Measurements from ENCODE around the gene TRPC3.

TRPC3 gene

DNA sequence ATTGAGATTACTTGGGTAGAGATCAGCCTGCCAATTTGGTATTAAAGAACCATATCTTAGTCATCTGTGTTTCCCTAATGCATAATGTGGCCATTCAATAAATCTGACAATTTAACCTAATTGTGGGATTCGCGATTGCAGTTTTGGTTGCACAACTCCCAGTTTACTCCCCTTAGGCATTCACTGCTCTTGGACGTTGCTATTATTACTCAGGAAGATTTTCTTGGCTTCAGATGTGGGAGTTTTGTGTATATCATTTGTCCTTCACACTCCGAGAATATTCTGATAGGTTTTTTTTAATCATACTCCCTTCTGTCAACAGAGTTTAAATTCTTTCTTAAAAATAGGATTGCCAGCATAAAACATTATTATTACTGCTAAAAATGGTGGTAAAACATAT lies 22.0 kb upstream of the TRPC3 start:
- no peak overlapping the region for H3K27ac ChIP-seq
- TF ChIP-seq, protein P1, sequence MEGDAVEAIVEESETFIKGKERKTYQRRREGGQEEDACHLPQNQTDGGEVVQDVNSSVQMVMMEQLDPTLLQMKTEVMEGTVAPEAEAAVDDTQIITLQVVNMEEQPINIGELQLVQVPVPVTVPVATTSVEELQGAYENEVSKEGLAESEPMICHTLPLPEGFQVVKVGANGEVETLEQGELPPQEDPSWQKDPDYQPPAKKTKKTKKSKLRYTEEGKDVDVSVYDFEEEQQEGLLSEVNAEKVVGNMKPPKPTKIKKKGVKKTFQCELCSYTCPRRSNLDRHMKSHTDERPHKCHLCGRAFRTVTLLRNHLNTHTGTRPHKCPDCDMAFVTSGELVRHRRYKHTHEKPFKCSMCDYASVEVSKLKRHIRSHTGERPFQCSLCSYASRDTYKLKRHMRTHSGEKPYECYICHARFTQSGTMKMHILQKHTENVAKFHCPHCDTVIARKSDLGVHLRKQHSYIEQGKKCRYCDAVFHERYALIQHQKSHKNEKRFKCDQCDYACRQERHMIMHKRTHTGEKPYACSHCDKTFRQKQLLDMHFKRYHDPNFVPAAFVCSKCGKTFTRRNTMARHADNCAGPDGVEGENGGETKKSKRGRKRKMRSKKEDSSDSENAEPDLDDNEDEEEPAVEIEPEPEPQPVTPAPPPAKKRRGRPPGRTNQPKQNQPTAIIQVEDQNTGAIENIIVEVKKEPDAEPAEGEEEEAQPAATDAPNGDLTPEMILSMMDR (conservative IDR thresholded peaks at IDR 0.05; ENCODE audit: low read depth) = no peak
- no peak for DNase-seq (ENCODE audit: low spot score)
- ChIA-PET CTCF (no interaction called here), POLR2A (ENCODE audit: low non-redundant PET) (no interaction called here)

DNA sequence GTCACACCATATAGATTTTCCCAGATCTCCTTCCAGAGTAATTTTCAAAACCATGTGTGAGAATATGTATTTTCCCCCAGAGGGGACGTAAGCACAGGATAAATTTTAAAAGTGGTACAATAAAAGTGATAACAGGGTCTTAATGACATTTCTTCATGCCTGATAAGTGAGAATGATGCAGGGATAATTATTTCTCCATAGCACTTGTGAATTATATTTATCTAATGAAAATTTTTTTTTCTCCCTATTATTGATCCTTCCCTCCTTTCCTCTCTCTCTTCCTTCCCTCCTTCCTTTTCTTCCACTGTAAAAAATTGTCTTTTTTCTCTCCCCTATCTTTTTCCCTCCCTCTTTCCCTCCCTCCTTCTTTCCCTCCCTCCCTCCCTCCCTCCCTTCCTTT lies 17.0 kb upstream of the TRPC3 start:
- CTCF ChIA-PET = interaction anchor here (0.7 kb wide), 1 partner anchor 44 kb away, joined by 3 read pairs; no protein-coding TSS in a partner anchor
- POLR2A ChIA-PET (ENCODE audit: low non-redundant PET) = no interaction called here
- DNase-seq (ENCODE audit: low spot score) = no peak

DNA sequence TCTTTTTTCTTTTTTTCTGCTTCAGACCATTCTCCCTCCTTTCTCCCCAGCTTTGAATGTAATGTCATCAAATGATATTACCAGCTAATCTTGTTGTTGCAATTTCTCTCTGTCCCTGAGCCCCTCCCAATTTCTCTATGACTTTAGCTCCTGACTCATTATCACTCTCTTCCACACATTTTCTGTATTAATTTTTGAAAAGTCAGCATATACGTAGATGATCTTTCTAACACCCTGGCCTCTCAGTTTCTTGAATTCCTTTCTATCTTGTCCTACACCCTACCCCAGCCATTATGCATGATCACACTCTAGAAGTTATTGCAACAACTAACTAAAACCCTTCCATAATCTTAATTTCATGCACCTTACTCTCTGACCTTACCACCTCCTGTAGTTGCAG lies 13.1 kb upstream of the TRPC3 start:
- ChIA-PET POLR2A (ENCODE audit: low non-redundant PET) (no interaction called here), CTCF (interaction anchor here (0.5 kb wide), 1 partner anchor 237 kb away, joined by 3 read pairs; no protein-coding TSS in a partner anchor)
- DNase-seq (ENCODE audit: low spot score) = no peak
- TF ChIP-seq, protein P1 (conservative IDR thresholded peaks at IDR 0.05; ENCODE audit: low read depth) = no peak
- H3K27ac ChIP-seq = no peak overlapping the region

More for the DNA sequence above, 17.0 kb upstream of the TRPC3 start:
- TF ChIP-seq, protein P1 (conservative IDR thresholded peaks at IDR 0.05; ENCODE audit: low read depth) = no peak
- H3K27ac ChIP-seq = no peak overlapping the region

DNA sequence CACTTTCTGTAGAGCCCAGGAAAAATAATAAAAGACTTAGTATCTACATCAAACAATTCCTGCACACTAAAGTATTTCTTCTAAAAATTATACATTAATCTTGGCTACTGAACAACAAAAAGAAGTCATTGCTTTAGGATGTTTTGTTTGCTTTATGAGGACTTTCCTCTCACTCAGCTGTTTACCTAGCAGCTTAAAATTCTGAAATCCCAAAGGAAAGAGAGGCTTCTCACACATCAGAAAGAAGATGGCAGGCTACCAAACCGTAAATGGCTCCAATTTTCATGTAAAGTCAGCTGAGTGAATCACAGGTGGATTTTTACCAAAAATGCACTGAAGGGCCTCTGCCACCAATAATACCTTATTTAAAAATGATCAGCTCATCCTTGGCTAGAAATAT lies 9.0 kb upstream of the TRPC3 start:
- DNase-seq (ENCODE audit: low spot score) = no peak
- TF ChIP-seq, protein P1 (conservative IDR thresholded peaks at IDR 0.05; ENCODE audit: low read depth) = no peak
- POLR2A ChIA-PET (ENCODE audit: low non-redundant PET) = no interaction called here
- CTCF ChIA-PET = no interaction called here
- no peak overlapping the region for H3K27ac ChIP-seq

DNA sequence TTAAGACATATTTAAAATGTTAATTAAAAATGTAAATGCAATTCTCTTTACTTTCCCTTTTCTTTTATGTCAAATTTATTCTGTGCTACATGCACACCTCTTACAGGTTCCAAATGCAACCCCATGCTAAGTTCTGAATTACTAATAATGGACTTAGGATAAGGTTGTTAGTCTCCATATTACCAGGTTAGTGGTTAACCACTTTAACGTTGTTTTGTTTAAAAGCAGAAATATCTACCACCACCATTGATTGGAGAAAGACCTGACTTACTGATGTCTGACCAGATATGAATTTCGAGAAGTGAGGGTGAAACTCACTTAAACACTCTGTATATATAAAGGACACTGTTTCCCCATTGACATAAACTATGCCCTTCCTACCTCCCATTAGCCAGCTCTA lies 6.9 kb upstream of the TRPC3 start:
- POLR2A ChIA-PET (ENCODE audit: low non-redundant PET) = no interaction called here
- no peak overlapping the region for H3K27ac ChIP-seq
- CTCF ChIA-PET = no interaction called here
- no peak for DNase-seq (ENCODE audit: low spot score)
- TF ChIP-seq, protein P1 (conservative IDR thresholded peaks at IDR 0.05; ENCODE audit: low read depth) = no peak

DNA sequence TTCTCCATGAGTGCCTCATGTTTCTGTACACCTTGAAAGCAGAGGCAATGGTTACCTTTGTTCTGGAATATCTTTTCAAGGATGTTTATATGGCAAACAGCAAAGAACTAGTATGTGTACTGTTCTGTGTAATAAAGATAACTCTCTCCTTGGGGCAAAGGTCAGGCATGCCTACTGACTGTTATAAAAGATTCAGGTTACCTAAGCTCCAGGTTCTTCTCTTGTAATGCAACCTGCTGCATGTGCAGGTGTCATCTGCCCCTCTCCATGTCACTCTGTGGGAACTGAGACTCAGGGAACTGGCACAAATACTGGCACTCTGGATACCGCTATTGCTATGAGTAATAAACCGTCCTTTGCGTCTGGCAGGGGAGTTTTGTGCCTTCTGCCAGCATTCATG lies 5.4 kb upstream of the TRPC3 start:
- DNase-seq (ENCODE audit: low spot score) = no peak
- POLR2A ChIA-PET (ENCODE audit: low non-redundant PET) = no interaction called here
- TF ChIP-seq, protein P1 (conservative IDR thresholded peaks at IDR 0.05; ENCODE audit: low read depth) = no peak
- no peak overlapping the region for H3K27ac ChIP-seq
- CTCF ChIA-PET = no interaction called here

DNA sequence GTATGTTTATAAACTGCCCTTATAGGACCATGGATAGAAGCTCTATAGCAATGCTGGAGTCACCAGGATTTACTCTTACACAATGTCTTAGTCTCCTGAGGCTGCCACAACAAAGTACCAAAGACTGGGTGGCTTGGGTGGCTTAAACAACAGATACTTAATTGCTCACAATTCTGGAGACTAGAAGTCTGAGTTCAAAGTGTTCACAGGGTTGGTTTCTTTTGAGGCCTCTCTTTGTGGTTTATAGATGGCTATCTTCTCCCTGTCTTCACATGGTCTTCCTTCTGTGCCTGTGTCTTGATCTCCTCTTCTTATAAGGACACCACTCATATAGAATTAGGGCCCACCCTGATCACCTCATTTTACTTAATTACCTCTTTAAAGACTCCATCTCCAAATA lies 2.0 kb upstream of the TRPC3 start:
- no peak overlapping the region for H3K27ac ChIP-seq
- POLR2A ChIA-PET (ENCODE audit: low non-redundant PET) = no interaction called here
- DNase-seq (ENCODE audit: low spot score) = no peak
- TF ChIP-seq, protein P1 (conservative IDR thresholded peaks at IDR 0.05; ENCODE audit: low read depth) = no peak
- CTCF ChIA-PET = no interaction called here

Data from RWPE1 (cell line).